ENCODE data around the gene TSPEAR. TPM values are rescaled to one million over a fixed set of nuclear protein-coding genes. Genes with fewer than 3 reads are reported as not detected.

TSPEAR gene
- total RNA-seq, 2 experiments from 2014 or later, result not detected

DNA sequence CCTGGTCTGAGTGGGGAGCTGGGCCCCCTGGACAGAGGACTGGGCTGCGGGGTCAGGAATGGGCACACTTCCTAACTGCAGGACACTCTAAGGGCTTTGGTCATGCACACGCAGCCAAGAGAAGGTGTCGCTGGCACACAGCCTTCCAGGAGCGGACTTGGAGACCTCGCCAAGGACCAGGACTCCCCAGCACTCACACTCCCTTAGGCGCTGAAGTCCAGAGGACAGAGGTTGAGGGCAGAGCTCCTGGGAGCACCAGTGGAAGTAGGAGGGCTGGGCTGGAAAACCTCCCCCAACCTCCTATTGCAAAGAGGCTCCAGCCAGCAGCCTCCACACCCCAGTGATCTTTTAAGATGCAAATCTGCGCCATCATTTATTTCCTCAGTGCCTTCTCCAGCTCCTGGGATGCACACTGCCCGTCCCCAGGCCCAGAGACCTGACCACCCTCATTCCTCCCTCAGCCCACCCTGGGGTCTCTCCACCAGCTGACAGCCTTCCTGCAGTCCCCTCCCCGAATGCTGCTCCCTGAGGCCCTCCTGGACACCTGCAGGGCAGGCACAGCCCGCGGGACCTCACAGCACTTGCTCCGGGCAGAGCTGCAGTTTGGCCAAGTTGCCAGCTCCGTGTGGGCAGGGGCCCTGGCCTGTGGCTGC lies 3.0 kb downstream of the TSPEAR start:
- ChIA-PET CTCF (interaction anchor here (1.1 kb wide), 2 partner anchors 86 to 221 kb away, joined by 3 read pairs; no protein-coding TSS in a partner anchor), POLR2A (no interaction called here)
- H3K27me3 Mint-ChIP-seq, result peaks cover 76% of the 10 kb centered on the region
- intact Hi-C loops (cut with micrococcal nuclease), result no loop called here
- no peak overlapping the region for H3K27ac Mint-ChIP-seq
- TF ChIP-seq CTCF (IDR thresholded peaks at IDR 0.05), result no peak
- peaks cover 9% of the 10 kb centered on the region for H3K9me3 Mint-ChIP-seq
- H3K4me1 Mint-ChIP-seq (ENCODE audit: low read depth), result peaks cover 19% of the 10 kb centered on the region
- ATAC-seq (no peak), DNase-seq (no peak)
- no peak overlapping the region for H3K4me3 Mint-ChIP-seq
- peaks cover 9% of the 10 kb centered on the region for H3K36me3 Mint-ChIP-seq (ENCODE audit: low read depth)

GRCh38 chr21:44706706-44707581 lies 4.4 kb downstream of the TSPEAR start:
- POLR2A ChIA-PET, result no interaction called here
- H3K4me1 Mint-ChIP-seq (ENCODE audit: low read depth), result peaks cover 19% of the 10 kb centered on the region

GRCh38 chr21:44706026-44706705 lies 5.2 kb downstream of the TSPEAR start:
- POLR2A ChIA-PET, result no interaction called here
- Mint-ChIP-seq H3K4me1 (ENCODE audit: low read depth) (peaks cover 17% of the 10 kb centered on the region), H3K27ac (no peak overlapping the region), H3K36me3 (ENCODE audit: low read depth) (peaks cover 9% of the 10 kb centered on the region), H3K9me3 (peaks cover 9% of the 10 kb centered on the region), H3K4me3 (no peak overlapping the region), H3K27me3 (peaks cover 77% of the 10 kb centered on the region)
- intact Hi-C loops (cut with micrococcal nuclease), result no loop called here
- no peak for DNase-seq
- no peak for ATAC-seq
- CTCF ChIA-PET, result interaction anchor here (1.2 kb wide), 1 partner anchor 87 kb away, joined by 3 read pairs; no protein-coding TSS in a partner anchor
- TF ChIP-seq CTCF (IDR thresholded peaks at IDR 0.05), result no peak

More at GRCh38 chr21:44706706-44707581, 4.4 kb downstream of the TSPEAR start:
- no peak overlapping the region for H3K27ac Mint-ChIP-seq
- peaks cover 9% of the 10 kb centered on the region for H3K36me3 Mint-ChIP-seq (ENCODE audit: low read depth)
- CTCF ChIA-PET, result interaction anchor here (1.2 kb wide), 1 partner anchor 87 kb away, joined by 3 read pairs; no protein-coding TSS in a partner anchor
- peaks cover 76% of the 10 kb centered on the region for H3K27me3 Mint-ChIP-seq
- no peak overlapping the region for H3K4me3 Mint-ChIP-seq
- no peak for ATAC-seq
- DNase-seq, result no peak
- intact Hi-C loops (cut with micrococcal nuclease), result no loop called here
- peaks cover 9% of the 10 kb centered on the region for H3K9me3 Mint-ChIP-seq
- TF ChIP-seq CTCF (IDR thresholded peaks at IDR 0.05), result no peak

GRCh38 chr21:44704636-44705001 lies 6.8 kb downstream of the TSPEAR start:
- ChIA-PET CTCF (interaction anchor here (0.9 kb wide), 1 partner anchor 38 kb away, joined by 3 read pairs; no protein-coding TSS in a partner anchor), POLR2A (no interaction called here)
- peaks cover 7% of the 10 kb centered on the region for H3K4me1 Mint-ChIP-seq (ENCODE audit: low read depth)
- peaks cover 9% of the 10 kb centered on the region for H3K9me3 Mint-ChIP-seq
- TF ChIP-seq CTCF (IDR thresholded peaks at IDR 0.05), result no peak
- ATAC-seq (no peak), DNase-seq (no peak)
- peaks cover 71% of the 10 kb centered on the region for H3K27me3 Mint-ChIP-seq
- intact Hi-C loops (cut with micrococcal nuclease), result no loop called here
- no peak overlapping the region for H3K4me3 Mint-ChIP-seq
- peaks cover 9% of the 10 kb centered on the region for H3K36me3 Mint-ChIP-seq (ENCODE audit: low read depth)
- no peak overlapping the region for H3K27ac Mint-ChIP-seq
